22Rv1 (cell line): Measurements from ENCODE around the gene SAMD3.
"Not testable (repeated sequence)": the region's sequence is repeated elsewhere in the genome, so short reads cannot be mapped to it uniquely, and the experiment has no call there.

Experiments
- H3K27ac ChIP-seq: fragments of 450-650 bp; 2 replicates; pipeline ENCODE4 v1.5.1; 2017
- CTCF ChIP-seq: fragments of 450-650 bp; IDR thresholded peaks from 2 replicates; pipeline ENCODE4 v1.5.1; 2017; ENCODE audit warnings: mild to moderate bottlenecking
- ZFX ChIP-seq: fragments of 450-650 bp; IDR thresholded peaks from 2 replicates; pipeline ENCODE4 v1.6.1; 2017; ENCODE audit warnings: antibody characterized with exemption, borderline replicate concordance

SAMD3 gene

GRCh38 chr6:130182466-130182865 lies 40.3 kb downstream of the SAMD3 start:
- no peak overlapping the region for H3K27ac ChIP-seq
- TF ChIP-seq ZFX: no peak
- no peak for TF ChIP-seq CTCF

GRCh38 chr6:130178692-130179091 lies 44.1 kb downstream of the SAMD3 start:
- no peak overlapping the region for H3K27ac ChIP-seq
- TF ChIP-seq ZFX: no peak
- TF ChIP-seq CTCF: no peak

GRCh38 chr6:130176378-130176777 lies 46.4 kb downstream of the SAMD3 start:
- TF ChIP-seq ZFX (no peak), CTCF (no peak)
- H3K27ac ChIP-seq: no peak overlapping the region

GRCh38 chr6:130173377-130174004 lies 49.3 kb downstream of the SAMD3 start:
- H3K27ac ChIP-seq: not testable (repeated sequence)

GRCh38 chr6:130170160-130170559 lies 52.6 kb downstream of the SAMD3 start:
- H3K27ac ChIP-seq: not testable (repeated sequence)

GRCh38 chr6:130167655-130168054 lies 55.1 kb downstream of the SAMD3 start:
- H3K27ac ChIP-seq: no peak overlapping the region
- no peak for TF ChIP-seq CTCF
- TF ChIP-seq ZFX: no peak

GRCh38 chr6:130164251-130164650 lies 58.5 kb downstream of the SAMD3 start:
- no peak overlapping the region for H3K27ac ChIP-seq
- no peak for TF ChIP-seq CTCF
- no peak for TF ChIP-seq ZFX

GRCh38 chr6:130163266-130163665 lies 59.5 kb downstream of the SAMD3 start:
- no peak overlapping the region for H3K27ac ChIP-seq
- TF ChIP-seq ZFX (no peak), CTCF (no peak)
